H7 (cell line): ENCODE data around the gene DOCK7. TPM values are rescaled to one million over a fixed set of nuclear protein-coding genes. Genes with fewer than 3 reads are reported as not detected.
A peak's percentile ranks its signal among the peaks of the same experiment; 100 is the strongest.
"Not testable (repeated sequence)": the region's sequence is repeated elsewhere in the genome, so short reads cannot be mapped to it uniquely, and the experiment has no call there.

Source experiments
- DNase-seq: peaks from one replicate; pipeline ENCODE4 v3.0.0; 2012
- H3K27me3 ChIP-seq: 2 replicates; pipeline ENCODE4 v1.6.0; 2011; ENCODE audit warnings: mild to moderate bottlenecking, low read length; ENCODE audit not compliant: control insufficient read depth, insufficient read depth
- H3K36me3 ChIP-seq: replicated peaks from 2 replicates; pipeline ENCODE4 v1.5.1; 2011; ENCODE audit warnings: low read length; ENCODE audit not compliant: control insufficient read depth, insufficient read depth
- H3K4me3 ChIP-seq: 2 replicates; pipeline ENCODE4 v1.5.1; 2011; ENCODE audit warnings: low read depth, mild to moderate bottlenecking, control low read depth, low read length, moderate library complexity; ENCODE audit not compliant: insufficient read depth
- total RNA-seq: library from RNA; depleted of rRNA; stranded (reverse); fragments of >200 nt; shearing (Covaris generic); gene quantifications from 2 replicates; pipeline ENCODE4 v1.2.3, GENCODE V29; 2014; rRNA removed

DOCK7 gene
- 40.9 and 44.0 TPM in 2 replicates for total RNA-seq

- no peaks in the 10 kb centered on the region for H3K27me3 ChIP-seq
- H3K36me3 ChIP-seq: no peaks in the 10 kb centered on the region; the same call in 1 of the 2 replicates
- DNase-seq: peak; percentile 92
- H3K4me3 ChIP-seq: peak within 1 kb of the TSS; percentile 77
Observed at GRCh38 chr1:62687903-62688686, at the start of gene DOCK7. DOCK7 (minus strand) TSS chr1:62688386; CDS start chr1:62688264, 122 bp downstream.

GRCh38 chr1:62735491-62736171 lies 47.4 kb upstream of the DOCK7 start:
- DNase-seq: no peak
- Histone ChIP-seq H3K4me3 (no peak overlapping the region), H3K36me3 (no peaks in the 10 kb centered on the region), H3K27me3 (no peaks in the 10 kb centered on the region)

- Histone ChIP-seq H3K36me3 (no peaks in the 10 kb centered on the region), H3K27me3 (no peaks in the 10 kb centered on the region), H3K4me3 (no peak overlapping the region)
- no peak for DNase-seq
Observed at GRCh38 chr1:62732331-62732730, 44.1 kb upstream of the DOCK7 start.

- DNase-seq: no peak
- Histone ChIP-seq H3K36me3 (no peaks in the 10 kb centered on the region), H3K27me3 (no peaks in the 10 kb centered on the region), H3K4me3 (no peak overlapping the region)
Observed at GRCh38 chr1:62728963-62729362, 40.8 kb upstream of the DOCK7 start.

- DNase-seq: no peak
- H3K36me3 ChIP-seq: no peaks in the 10 kb centered on the region
- H3K27me3 ChIP-seq: no peaks in the 10 kb centered on the region
- no peak overlapping the region for H3K4me3 ChIP-seq
Observed at GRCh38 chr1:62727656-62728407, 39.6 kb upstream of the DOCK7 start.

GRCh38 chr1:62726011-62726442 lies 37.8 kb upstream of the DOCK7 start:
- DNase-seq: no peak
- Histone ChIP-seq H3K4me3 (no peak overlapping the region), H3K36me3 (no peaks in the 10 kb centered on the region), H3K27me3 (no peaks in the 10 kb centered on the region)

- no peak for DNase-seq
- Histone ChIP-seq H3K36me3 (no peaks in the 10 kb centered on the region), H3K4me3 (no peak overlapping the region), H3K27me3 (no peaks in the 10 kb centered on the region)
Observed at GRCh38 chr1:62725255-62725654, 37.1 kb upstream of the DOCK7 start.

GRCh38 chr1:62724430-62724829 lies 36.2 kb upstream of the DOCK7 start:
- H3K4me3 ChIP-seq: no peak overlapping the region
- no peaks in the 10 kb centered on the region for H3K36me3 ChIP-seq
- no peaks in the 10 kb centered on the region for H3K27me3 ChIP-seq
- DNase-seq: no peak

- no peak for DNase-seq
- H3K36me3 ChIP-seq: no peaks in the 10 kb centered on the region
Observed at GRCh38 chr1:62723883-62724282, 35.7 kb upstream of the DOCK7 start.

GRCh38 chr1:62722796-62723195 lies 34.6 kb upstream of the DOCK7 start:
- H3K36me3 ChIP-seq: no peaks in the 10 kb centered on the region
- no peak overlapping the region for H3K4me3 ChIP-seq
- DNase-seq: no peak
- no peaks in the 10 kb centered on the region for H3K27me3 ChIP-seq

More at GRCh38 chr1:62723883-62724282, 35.7 kb upstream of the DOCK7 start:
- Histone ChIP-seq H3K27me3 (no peaks in the 10 kb centered on the region), H3K4me3 (no peak overlapping the region)

- no peaks in the 10 kb centered on the region for H3K36me3 ChIP-seq
- H3K4me3 ChIP-seq: no peak overlapping the region
- no peak for DNase-seq
- no peaks in the 10 kb centered on the region for H3K27me3 ChIP-seq
Observed at GRCh38 chr1:62720946-62721554, 32.9 kb upstream of the DOCK7 start.

- DNase-seq, H3K27me3 ChIP-seq, H3K4me3 ChIP-seq, H3K36me3 ChIP-seq: not testable (repeated sequence)
Observed at GRCh38 chr1:62718400-62718799, 30.2 kb upstream of the DOCK7 start.

GRCh38 chr1:62717483-62717882 lies 29.3 kb upstream of the DOCK7 start:
- DNase-seq: no peak
- no peak overlapping the region for H3K4me3 ChIP-seq
- no peaks in the 10 kb centered on the region for H3K27me3 ChIP-seq
- H3K36me3 ChIP-seq: no peaks in the 10 kb centered on the region

- H3K27me3 ChIP-seq: no peaks in the 10 kb centered on the region
- DNase-seq: no peak
- H3K4me3 ChIP-seq: no peak overlapping the region
- H3K36me3 ChIP-seq: no peaks in the 10 kb centered on the region
Observed at GRCh38 chr1:62716397-62716796, 28.2 kb upstream of the DOCK7 start.
